Neural progenitor cell (in vitro differentiated cells): ENCODE measurements around the gene TRIO. TPM values are rescaled to one million over a fixed set of nuclear protein-coding genes. Genes with fewer than 3 reads are reported as not detected.

Source experiments
- DNase-seq: peaks from one replicate; pipeline ENCODE4 v3.0.0-alpha.2; 2016; ENCODE audit warnings: low spot score
- H2AFZ ChIP-seq: fragments of 200-600 bp; sonication (generic); replicated peaks from 2 replicates; pipeline ENCODE4 v1.6.1; 2016; ENCODE audit warnings: antibody characterized with exemption
- H3F3A ChIP-seq: fragments of 200-600 bp; sonication (generic); 2 replicates; pipeline ENCODE4 v1.6.1; 2016; ENCODE audit warnings: antibody characterized with exemption, low read depth
- H3K27ac ChIP-seq: fragments of 200-600 bp; sonication (generic); 2 replicates; pipeline ENCODE4 v1.5.1; 2016; ENCODE audit warnings: mild to moderate bottlenecking
- H3K27me3 ChIP-seq: fragments of 200-600 bp; sonication (generic); 2 replicates; pipeline ENCODE4 v1.6.1; 2016; ENCODE audit warnings: mild to moderate bottlenecking, moderate library complexity
- H3K36me3 ChIP-seq: fragments of 200-600 bp; sonication (generic); 2 replicates; pipeline ENCODE4 v1.5.1; 2016
- H3K4me1 ChIP-seq: fragments of 200-600 bp; sonication (generic); 2 replicates; pipeline ENCODE4 v1.6.1; 2016; ENCODE audit warnings: mixed run types
- H3K4me2 ChIP-seq: fragments of 200-600 bp; sonication (generic); 2 replicates; pipeline ENCODE4 v1.6.1; 2016
- H3K4me3 ChIP-seq: fragments of 200-600 bp; sonication (generic); 2 replicates; pipeline ENCODE4 v1.5.1; 2016
- H3K79me2 ChIP-seq: fragments of 200-600 bp; sonication (generic); 2 replicates; pipeline ENCODE4 v1.6.1; 2016; ENCODE audit warnings: low read depth
- H3K9ac ChIP-seq: fragments of 200-600 bp; sonication (generic); 2 replicates; pipeline ENCODE4 v1.6.1; 2016
- H3K9me3 ChIP-seq: fragments of 200-600 bp; sonication (generic); 2 replicates; pipeline ENCODE4 v1.5.1; 2016; ENCODE audit warnings: low read depth
- H4K20me1 ChIP-seq: fragments of 200-600 bp; sonication (generic); 2 replicates; pipeline ENCODE4 v1.6.1; 2016; ENCODE audit warnings: low read depth
- H3K27ac Mint-ChIP-seq: 3 replicates; pipeline ENCODE4 v1.8.0; 2021; ENCODE audit warnings: mixed read lengths
- H3K27me3 Mint-ChIP-seq: 2 replicates; pipeline ENCODE4 v1.8.0; 2022; ENCODE audit warnings: low read depth, mild to moderate bottlenecking, inconsistent platforms, moderate library complexity, mixed read lengths; ENCODE audit not compliant: insufficient read depth
- H3K36me3 Mint-ChIP-seq: 3 replicates; pipeline ENCODE4 v1.8.0; 2021; ENCODE audit warnings: mixed read lengths
- H3K4me1 Mint-ChIP-seq: 3 replicates; pipeline ENCODE4 v1.8.0; 2021; ENCODE audit warnings: mixed read lengths
- H3K4me3 Mint-ChIP-seq: 3 replicates; pipeline ENCODE4 v1.8.0; 2021; ENCODE audit warnings: mild to moderate bottlenecking, moderate library complexity, mixed read lengths
- H3K9me3 Mint-ChIP-seq: 3 replicates; pipeline ENCODE4 v1.8.0; 2020; ENCODE audit warnings: mixed read lengths
- EZH2 ChIP-seq: fragments of 200-600 bp; sonication (generic); IDR thresholded peaks from 2 replicates; pipeline ENCODE4 v1.6.1; 2017; ENCODE audit warnings: antibody characterized with exemption, mild to moderate bottlenecking, moderate library complexity
- EZH2phosphoT487 ChIP-seq: fragments of 200-600 bp; sonication (generic); IDR thresholded peaks from 2 replicates; pipeline ENCODE4 v1.6.1; 2017; ENCODE audit warnings: antibody characterized with exemption
- total RNA-seq: library from RNA; depleted of rRNA; stranded (reverse); fragments of >200 nt; gene quantifications from 2 replicates; pipeline ENCODE4 v1.2.3, GENCODE V29; 2015; ENCODE audit warnings: low replicate concordance
- TF ChIP-seq, protein P1 (sequence below): fragments of 200-600 bp; sonication (generic); IDR thresholded peaks from 2 replicates; pipeline ENCODE4 v1.5.1; 2017; ENCODE audit warnings: antibody characterized with exemption, mild to moderate bottlenecking

The TRIO gene
- total RNA-seq, 1 donor from 2014 or later = 84.7 TPM

- DNase-seq = no peak
- H3K27ac ChIP-seq = no peak overlapping the region
- peaks cover 99% of the 10 kb centered on the region for H3K79me2 ChIP-seq
- no peaks in the 10 kb centered on the region for H3K27me3 ChIP-seq
- peaks cover 57% of the 10 kb centered on the region for H3K4me1 Mint-ChIP-seq
- no peak overlapping the region for H3K9ac ChIP-seq
- H3K9me3 Mint-ChIP-seq = no peaks in the 10 kb centered on the region
- H3K36me3 ChIP-seq = no peaks in the 10 kb centered on the region
- H3F3A ChIP-seq = peaks cover 3% of the 10 kb centered on the region
- H3K36me3 Mint-ChIP-seq = no peaks in the 10 kb centered on the region
- H3K4me1 ChIP-seq = peaks cover 25% of the 10 kb centered on the region
- no peaks in the 10 kb centered on the region for H3K9me3 ChIP-seq
- H2AFZ ChIP-seq = no peak overlapping the region
- peaks cover 98% of the 10 kb centered on the region for H4K20me1 ChIP-seq
- H3K4me2 ChIP-seq = no peak overlapping the region
- H3K27me3 Mint-ChIP-seq = peaks cover 2% of the 10 kb centered on the region
- H3K27ac Mint-ChIP-seq = no peak overlapping the region
- no peak overlapping the region for H3K4me3 Mint-ChIP-seq
- TF ChIP-seq, protein P1, sequence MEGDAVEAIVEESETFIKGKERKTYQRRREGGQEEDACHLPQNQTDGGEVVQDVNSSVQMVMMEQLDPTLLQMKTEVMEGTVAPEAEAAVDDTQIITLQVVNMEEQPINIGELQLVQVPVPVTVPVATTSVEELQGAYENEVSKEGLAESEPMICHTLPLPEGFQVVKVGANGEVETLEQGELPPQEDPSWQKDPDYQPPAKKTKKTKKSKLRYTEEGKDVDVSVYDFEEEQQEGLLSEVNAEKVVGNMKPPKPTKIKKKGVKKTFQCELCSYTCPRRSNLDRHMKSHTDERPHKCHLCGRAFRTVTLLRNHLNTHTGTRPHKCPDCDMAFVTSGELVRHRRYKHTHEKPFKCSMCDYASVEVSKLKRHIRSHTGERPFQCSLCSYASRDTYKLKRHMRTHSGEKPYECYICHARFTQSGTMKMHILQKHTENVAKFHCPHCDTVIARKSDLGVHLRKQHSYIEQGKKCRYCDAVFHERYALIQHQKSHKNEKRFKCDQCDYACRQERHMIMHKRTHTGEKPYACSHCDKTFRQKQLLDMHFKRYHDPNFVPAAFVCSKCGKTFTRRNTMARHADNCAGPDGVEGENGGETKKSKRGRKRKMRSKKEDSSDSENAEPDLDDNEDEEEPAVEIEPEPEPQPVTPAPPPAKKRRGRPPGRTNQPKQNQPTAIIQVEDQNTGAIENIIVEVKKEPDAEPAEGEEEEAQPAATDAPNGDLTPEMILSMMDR = no peak
- TF ChIP-seq EZH2 (no peak), EZH2phosphoT487 (no peak)
- no peak overlapping the region for H3K4me3 ChIP-seq
Observed at GRCh38 chr5:14199902-14200301, 56.8 kb downstream of the TRIO start.

- no peak overlapping the region for H3K4me3 ChIP-seq
- no peak overlapping the region for H3K4me3 Mint-ChIP-seq
- no peaks in the 10 kb centered on the region for H3K9me3 ChIP-seq
- peaks cover 99% of the 10 kb centered on the region for H3K79me2 ChIP-seq
- H3K4me1 ChIP-seq = peaks cover 28% of the 10 kb centered on the region
- H3F3A ChIP-seq = peaks cover 3% of the 10 kb centered on the region
- no peaks in the 10 kb centered on the region for H3K27me3 ChIP-seq
- H3K36me3 ChIP-seq = no peaks in the 10 kb centered on the region
- no peak overlapping the region for H3K4me2 ChIP-seq
- peaks cover 2% of the 10 kb centered on the region for H3K27me3 Mint-ChIP-seq
- DNase-seq = no peak
- H3K27ac Mint-ChIP-seq = no peak overlapping the region
- TF ChIP-seq, protein P1 = no peak
- TF ChIP-seq EZH2phosphoT487 = no peak
- TF ChIP-seq EZH2 = no peak
- no peak overlapping the region for H2AFZ ChIP-seq
- H3K9me3 Mint-ChIP-seq = no peaks in the 10 kb centered on the region
- no peak overlapping the region for H3K27ac ChIP-seq
- H3K9ac ChIP-seq = no peak overlapping the region
- peaks cover 56% of the 10 kb centered on the region for H3K4me1 Mint-ChIP-seq
- H3K36me3 Mint-ChIP-seq = no peaks in the 10 kb centered on the region
- peaks cover 98% of the 10 kb centered on the region for H4K20me1 ChIP-seq
Observed at GRCh38 chr5:14200312-14200990, 57.3 kb downstream of the TRIO start.

DNA sequence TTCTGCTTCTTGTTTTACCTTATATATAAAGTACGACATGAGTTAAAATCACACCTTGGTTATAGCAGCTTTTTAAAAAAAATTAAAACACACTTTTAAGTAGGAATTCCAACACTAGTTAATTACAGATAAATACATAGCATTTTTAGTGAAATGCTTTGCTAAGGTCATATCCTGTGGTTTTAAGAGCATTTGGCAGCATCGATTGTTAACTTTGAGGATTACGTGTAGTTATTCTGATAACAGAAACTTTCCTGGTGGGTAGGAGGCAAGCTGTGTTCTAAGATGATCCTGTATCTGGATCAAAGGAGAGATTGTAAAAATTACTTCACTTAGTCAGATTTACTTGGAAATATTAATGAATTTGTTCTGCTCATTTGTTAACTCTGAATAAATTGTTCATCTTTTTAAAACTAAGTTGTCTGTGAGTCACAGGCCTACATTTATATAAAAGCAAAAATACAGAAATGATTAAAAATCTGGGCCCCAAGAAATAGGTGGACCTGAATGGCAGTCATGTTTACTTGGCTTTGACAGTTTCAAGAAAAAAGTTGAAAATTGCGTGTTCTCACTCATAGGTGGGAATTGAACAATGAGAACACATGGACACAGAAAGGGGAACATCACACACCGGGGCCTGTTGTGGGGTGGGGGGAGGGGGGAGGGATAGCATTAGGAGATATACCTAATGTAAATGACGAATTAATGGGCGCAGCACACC lies 58.3 kb downstream of the TRIO start:
- no peak overlapping the region for H2AFZ ChIP-seq

More for the DNA sequence above, 58.3 kb downstream of the TRIO start:
- Histone ChIP-seq H3K4me2 (no peak overlapping the region), H3K27me3 (no peaks in the 10 kb centered on the region), H3F3A (peaks cover 3% of the 10 kb centered on the region), H3K36me3 (no peaks in the 10 kb centered on the region), H3K9me3 (no peaks in the 10 kb centered on the region), H3K4me3 (no peak overlapping the region), H3K9ac (no peak overlapping the region), H3K4me1 (peaks cover 28% of the 10 kb centered on the region), H4K20me1 (peaks cover 100% of the 10 kb centered on the region), H3K27ac (no peak overlapping the region), H3K79me2 (peaks cover 99% of the 10 kb centered on the region)
- TF ChIP-seq, protein P1 = no peak
- TF ChIP-seq EZH2 (no peak), EZH2phosphoT487 (no peak)
- Mint-ChIP-seq H3K27me3 (peaks cover 2% of the 10 kb centered on the region), H3K9me3 (no peaks in the 10 kb centered on the region), H3K36me3 (no peaks in the 10 kb centered on the region), H3K27ac (no peak overlapping the region), H3K4me3 (no peak overlapping the region), H3K4me1 (peaks cover 50% of the 10 kb centered on the region)
- DNase-seq = no peak
